Pancreas (tissue), 10 donors: ENCODE data around the gene TTLL7. TPM values are rescaled to one million over a fixed set of nuclear protein-coding genes. Genes with fewer than 3 reads are reported as not detected.

Experiments
- ATAC-seq, 4 donors: fragments of 200-7000 bp; cut with Tn5 transposase; one replicate each; pipeline versions ENCODE4 v1.8.0 to v1.9.1; 2020; ENCODE audit warnings: mild to moderate bottlenecking in 4 of 4, moderate library complexity in 4 of 4
- DNase-seq, 6 donors: peaks; one replicate each; pipeline ENCODE4 v3.0.0-alpha.2; 2020
- FAIRE-seq: peaks from 2 replicates; lab custom pipeline; 2012; peaks lifted over from hg19 to GRCh38; lab: Jason Lieb, UNC
- H3K27ac ChIP-seq, 4 donors: fragments of 200-600 bp; sonication (generic); 1 replicate in 3 of 4; 2 replicates in 1 of 4; pipeline versions ENCODE4 v1.5.0 to v1.8.0; 2020
- H3K27me3 ChIP-seq, 4 donors: fragments of 200-600 bp; one replicate each; pipeline ENCODE4 v1.8.0; 2021
- H3K36me3 ChIP-seq, 3 donors: fragments of 200-600 bp; sonication (generic) in 1 of 3; one replicate each; pipeline versions ENCODE4 v1.5.0 to v1.8.0; 2020 to 2021
- H3K4me1 ChIP-seq, 3 donors: fragments of 200-600 bp; one replicate each; pipeline ENCODE4 v1.8.0; 2021
- H3K4me3 ChIP-seq, 4 donors: fragments of 200-600 bp; sonication (generic) in 2 of 4; one replicate each; pipeline versions ENCODE4 v1.5.0 to v1.8.0; 2020 to 2021
- H3K9me3 ChIP-seq, 4 donors: fragments of 200-600 bp; one replicate each; pipeline ENCODE4 v1.8.0; 2021
- WGBS, 2 donors: extraction: QIAGEN DNeasy Blood & Tissue Kit; methylation state at CpG; one replicate each; pipeline ENCODE4 v1.1.7; 2013; 5-methylcytosine and 5-hydroxymethylcytosine counted together
- intact Hi-C, 3 donors: fragments of 100-400 bp; cut with DNase I; formaldehyde crosslinking; loops; one replicate each; pipeline versions ENCODE4 v1.11.1 to v1.14.2; 2022
- polyA plus RNA-seq, 2 donors: library from polyadenylated mRNA; stranded (reverse); fragments of 200-250 nt; gene quantifications; one replicate each; pipeline ENCODE4 v1.2.3, GENCODE V29; 2013
- total RNA-seq, 6 donors: library from RNA; stranded (reverse); fragmentation: NEBNext Ultra II Directional in 4 of 6; extraction: Animal tissue kit (Norgen Biotek cat#: 25700) in 4 of 6; gene quantifications; one replicate each; pipeline versions ENCODE4 v1.2.1 to v1.2.4, GENCODE V29; 2021 to 2023
- TF ChIP-seq, protein P1 (sequence below), 4 donors: fragments of 200-600 bp; sonication (generic) in 3 of 4; IDR thresholded peaks; one replicate each; pipeline versions ENCODE4 v1.5.0 to v1.8.0; 2021; ENCODE audit warnings: antibody characterized with exemption in 4 of 4
- donor health status: healthy with polysubstance abuse.
- donor health status: DM: no; HTN: no; CAD: no; lungs with moderate emphysema.
- donor health status: DM: no; HTN: no; CAD: no.
- donor health status: control.
- donor health status: control.
- donor health status: Bipolar disorder and iron deficiency.
- donor health status: DM: yes; HTN: yes; CAD: no.
- donor health status: DM: no; HTN: no; CAD: no.
- donor health status: DM: no; HTN: no; CAD: no.
- donor health status: DM: yes; HTN: yes; CAD: no.

Gene TTLL7
- total and polyA plus RNA-seq, 8 donors = 10.5 to 22.4 (median 13.0) TPM

DNA sequence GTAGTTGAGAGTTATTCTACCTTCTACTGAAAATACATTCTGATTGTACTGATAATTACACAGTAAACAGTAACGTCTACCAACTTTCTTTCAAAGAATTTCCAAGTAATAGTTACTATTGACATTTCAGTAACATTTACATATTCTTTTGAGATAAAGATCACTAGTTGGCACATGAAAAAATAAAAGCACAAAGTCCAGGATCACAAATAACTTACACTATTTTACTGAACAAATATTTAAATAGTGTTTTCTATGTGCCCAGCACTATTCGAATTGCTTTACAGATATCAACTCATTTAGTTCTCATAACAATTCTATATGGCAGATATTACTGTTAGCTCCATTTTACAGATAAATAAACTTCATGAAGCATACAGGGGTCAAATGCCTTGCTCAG is 126.4 kb downstream of the TTLL7 start:
- TF ChIP-seq, protein P1, sequence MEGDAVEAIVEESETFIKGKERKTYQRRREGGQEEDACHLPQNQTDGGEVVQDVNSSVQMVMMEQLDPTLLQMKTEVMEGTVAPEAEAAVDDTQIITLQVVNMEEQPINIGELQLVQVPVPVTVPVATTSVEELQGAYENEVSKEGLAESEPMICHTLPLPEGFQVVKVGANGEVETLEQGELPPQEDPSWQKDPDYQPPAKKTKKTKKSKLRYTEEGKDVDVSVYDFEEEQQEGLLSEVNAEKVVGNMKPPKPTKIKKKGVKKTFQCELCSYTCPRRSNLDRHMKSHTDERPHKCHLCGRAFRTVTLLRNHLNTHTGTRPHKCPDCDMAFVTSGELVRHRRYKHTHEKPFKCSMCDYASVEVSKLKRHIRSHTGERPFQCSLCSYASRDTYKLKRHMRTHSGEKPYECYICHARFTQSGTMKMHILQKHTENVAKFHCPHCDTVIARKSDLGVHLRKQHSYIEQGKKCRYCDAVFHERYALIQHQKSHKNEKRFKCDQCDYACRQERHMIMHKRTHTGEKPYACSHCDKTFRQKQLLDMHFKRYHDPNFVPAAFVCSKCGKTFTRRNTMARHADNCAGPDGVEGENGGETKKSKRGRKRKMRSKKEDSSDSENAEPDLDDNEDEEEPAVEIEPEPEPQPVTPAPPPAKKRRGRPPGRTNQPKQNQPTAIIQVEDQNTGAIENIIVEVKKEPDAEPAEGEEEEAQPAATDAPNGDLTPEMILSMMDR (IDR thresholded peaks at IDR 0.05) = no peak
- Histone ChIP-seq H3K27me3 (no peaks in the 10 kb centered on the region), H3K27ac (no peak overlapping the region), H3K4me3 (no peak overlapping the region), H3K4me1 (peaks cover 0 to 5% (median 0%) of the 10 kb centered on the region in 3 donors), H3K9me3 (no peaks in the 10 kb centered on the region), H3K36me3 (no peaks in the 10 kb centered on the region)
- ATAC-seq (peak in 2 of 4 donors; percentile 47 to 53), DNase-seq (no peak), FAIRE-seq (peak; percentile 17)
- intact Hi-C loops = no loop called here
- 14 to 15% methylated on average over 2 of the region's 2 CpGs for WGBS, 2 donors

GRCh38 chr1:83864991-83865390 is 133.9 kb downstream of the TTLL7 start:
- ATAC-seq = no peak

GRCh38 chr1:83860490-83861221 is 138.3 kb downstream of the TTLL7 start:
- no peaks in the 10 kb centered on the region for H3K9me3 ChIP-seq
- H3K4me1 ChIP-seq = peaks cover 6 to 29% (median 7%) of the 10 kb centered on the region in 3 donors
- intact Hi-C loops = no loop called here
- no peaks in the 10 kb centered on the region for H3K27me3 ChIP-seq
- FAIRE-seq = no peak
- H3K27ac ChIP-seq = peak overlapping the region; percentile 89 to 98 (median 94)
- no peaks in the 10 kb centered on the region for H3K36me3 ChIP-seq
- WGBS, 2 donors = 8 to 9% methylated on average over 53 to 54 of the region's 54 CpGs
- TF ChIP-seq, protein P1 (IDR thresholded peaks at IDR 0.05) = peak; percentile 69 to 81 (median 73)
- ATAC-seq = peak; percentile 96 to 98 (median 97)
- H3K4me3 ChIP-seq = peak overlapping the region; percentile 43 to 76 (median 60)
- DNase-seq = peak; percentile 84 to 95 (median 88)

More at GRCh38 chr1:83864991-83865390, 133.9 kb downstream of the TTLL7 start:
- Histone ChIP-seq H3K4me1 (peaks cover 0 to under 1% (median 0%) of the 10 kb centered on the region in 3 donors), H3K27me3 (no peaks in the 10 kb centered on the region), H3K36me3 (no peaks in the 10 kb centered on the region), H3K4me3 (no peak overlapping the region), H3K9me3 (no peaks in the 10 kb centered on the region), H3K27ac (no peak overlapping the region)
- TF ChIP-seq, protein P1 (IDR thresholded peaks at IDR 0.05) = no peak
- FAIRE-seq = no peak
- 82 to 93% methylated on average over 2 of the region's 2 CpGs for WGBS, 2 donors
- intact Hi-C loops = no loop called here
- DNase-seq = no peak

DNA sequence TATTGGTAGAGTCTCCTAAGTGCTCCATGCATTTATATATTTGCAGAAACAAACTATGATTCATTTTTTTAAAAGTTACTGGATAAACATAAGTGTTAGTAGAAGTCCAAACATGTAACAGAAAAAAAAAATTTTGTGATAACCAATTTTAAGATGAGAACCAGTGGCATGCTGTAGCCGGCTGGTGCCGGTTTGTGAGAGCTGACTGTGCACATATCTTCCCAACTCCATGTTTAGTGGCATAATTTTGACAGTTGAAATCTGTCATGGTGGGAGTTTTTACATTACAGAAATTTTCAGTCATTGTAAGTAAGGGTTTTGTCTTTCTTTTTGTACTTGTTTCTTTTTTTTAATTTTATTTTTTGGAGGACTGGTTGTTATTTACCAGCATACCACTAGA is 141.2 kb downstream of the TTLL7 start:
- intact Hi-C loops = no loop called here
- FAIRE-seq (no peak), DNase-seq (no peak), ATAC-seq (no peak)
- Histone ChIP-seq H3K4me1 (peaks cover 6 to 29% (median 7%) of the 10 kb centered on the region in 3 donors), H3K27me3 (no peaks in the 10 kb centered on the region), H3K36me3 (no peaks in the 10 kb centered on the region), H3K4me3 (no peak overlapping the region), H3K27ac (no peak overlapping the region), H3K9me3 (no peaks in the 10 kb centered on the region)
- WGBS, 2 donors = 67 to 70% methylated on average over 2 of the region's 2 CpGs
- TF ChIP-seq, protein P1 (IDR thresholded peaks at IDR 0.05) = no peak

- no peak for DNase-seq
- H3K9me3 ChIP-seq = no peaks in the 10 kb centered on the region
- intact Hi-C loops = no loop called here
Measured at GRCh38 chr1:83857103-83857502, 141.8 kb downstream of the TTLL7 start.

More at GRCh38 chr1:83857103-83857502, 141.8 kb downstream of the TTLL7 start:
- 67 to 73% methylated on average over 1 of the region's 1 CpG for WGBS, 2 donors
- H3K4me3 ChIP-seq = no peak overlapping the region
- H3K27ac ChIP-seq = no peak overlapping the region
- no peaks in the 10 kb centered on the region for H3K27me3 ChIP-seq
- no peak for FAIRE-seq
- TF ChIP-seq, protein P1 (IDR thresholded peaks at IDR 0.05) = peak in 1 of 4 donors; percentile 19
- H3K36me3 ChIP-seq = no peaks in the 10 kb centered on the region
- ATAC-seq = peak in 1 of 4 donors; percentile 33
- peaks cover 6 to 29% (median 7%) of the 10 kb centered on the region in 3 donors for H3K4me1 ChIP-seq
